GM19452 (cell line): Measurements from ENCODE around the gene C2orf66.

Experiments
- ATAC-seq: cut with Tn5 transposase; IDR thresholded peaks from one replicate; pipeline ENCODE4 v1.9.1; 2021; ENCODE audit not compliant: unreplicated experiment

The C2orf66 gene

GRCh38 chr2:196767101-196767500, 42.1 kb downstream of the C2orf66 start:
- no peak for ATAC-seq

GRCh38 chr2:196759378-196759706, 49.8 kb downstream of the C2orf66 start:
- no peak for ATAC-seq

- ATAC-seq = no peak
Measured at GRCh38 chr2:196758474-196759377, 50.4 kb downstream of the C2orf66 start.
